H1 (cell line): ENCODE data around the gene ATF7. TPM values are rescaled to one million over a fixed set of nuclear protein-coding genes. Genes with fewer than 3 reads are reported as not detected.

Source experiments
- CTCF ChIA-PET: fragments of 300-600 bp; sonication (Branson Sonifier 250); formaldehyde crosslinking; loops from one replicate; lab custom pipeline; 2021; ENCODE audit not compliant: partially characterized antibody; lab: Charles Lee
- POLR2A ChIA-PET: fragments of 300-600 bp; sonication (Branson Sonifier 250); formaldehyde crosslinking; loops from one replicate; lab custom pipeline; 2021; ENCODE audit warnings: inconsistent platforms; ENCODE audit not compliant: partially characterized antibody; lab: Charles Lee
- DNase-seq, 2 experiments: peaks; one replicate each; pipeline versions ENCODE4 v3.0.0 to v3.0.0-alpha.2; 2010 to 2022; ENCODE audit warnings: low spot score in 2 of 2, low read depth in 1 of 2, mixed read lengths in 1 of 2
- FAIRE-seq: peaks from 2 replicates; lab custom pipeline; 2011; peaks lifted over from hg19 to GRCh38; lab: Jason Lieb, UNC
- H2AFZ ChIP-seq: 2 replicates; pipeline ENCODE4 v1.8.1; 2012; ENCODE audit warnings: low read length, inconsistent platforms
- H2AK5ac ChIP-seq: 2 replicates; pipeline ENCODE4 v1.6.1; 2013; ENCODE audit warnings: low read depth, low read length
- H2BK120ac ChIP-seq: replicated peaks from 2 replicates; pipeline ENCODE3; 2013; ENCODE audit warnings: low read depth, low read length, inconsistent platforms
- H2BK12ac ChIP-seq: 2 replicates; pipeline ENCODE4 v1.6.1; 2013; ENCODE audit warnings: low read depth, low read length
- H2BK15ac ChIP-seq: 2 replicates; pipeline ENCODE4 v1.6.1; 2013; ENCODE audit warnings: low read length
- H2BK20ac ChIP-seq: 2 replicates; pipeline ENCODE4 v1.6.1; 2013; ENCODE audit warnings: low read length
- H2BK5ac ChIP-seq: 2 replicates; pipeline ENCODE4 v1.6.1; 2013; ENCODE audit warnings: low read depth, low read length
- H3K14ac ChIP-seq: 2 replicates; pipeline ENCODE4 v1.6.1; 2013; ENCODE audit warnings: inconsistent platforms; ENCODE audit not compliant: insufficient read length
- H3K18ac ChIP-seq: 2 replicates; pipeline ENCODE4 v1.6.1; 2013; ENCODE audit warnings: low read length; ENCODE audit errors: extremely low read depth
- H3K23ac ChIP-seq: 2 replicates; pipeline ENCODE4 v1.6.1; 2013; ENCODE audit warnings: inconsistent platforms; ENCODE audit not compliant: insufficient read length
- H3K23me2 ChIP-seq: 2 replicates; pipeline ENCODE4 v1.6.1; 2013; ENCODE audit warnings: low read depth, low read length
- H3K27ac ChIP-seq: 2 replicates; pipeline ENCODE4 v1.6.1; 2011; ENCODE audit warnings: low read depth, low read length, inconsistent platforms
- H3K27me3 ChIP-seq, 4 experiments: replicated peaks in 1 of 4; 1 replicate in 1 of 4; 2 replicates in 3 of 4; pipeline versions ENCODE4 v1.6.1 to v1.8.1; 2011 to 2013; ENCODE audit warnings: low read length in 3 of 4, mild to moderate bottlenecking in 3 of 4, inconsistent platforms in 2 of 4, mixed read lengths in 2 of 4, moderate library complexity in 1 of 4; ENCODE audit not compliant: control insufficient read depth in 3 of 4, insufficient read depth in 3 of 4; ENCODE audit errors: extremely low read depth in 1 of 4
- H3K36me3 ChIP-seq, 4 experiments: 2 replicates each; pipeline versions ENCODE4 v1.6.1 to v1.8.1; 2011 to 2013; ENCODE audit warnings: mild to moderate bottlenecking in 4 of 4, low read length in 3 of 4, moderate library complexity in 2 of 4, control low read depth in 1 of 4, inconsistent platforms in 1 of 4; ENCODE audit not compliant: insufficient read depth in 4 of 4, control insufficient read depth in 2 of 4
- H3K4ac ChIP-seq: replicated peaks from 2 replicates; pipeline ENCODE3; 2013; ENCODE audit warnings: low read length, low read depth, mixed read lengths, inconsistent platforms; ENCODE audit not compliant: insufficient read length
- H3K4me1 ChIP-seq, 4 experiments: replicated peaks in 1 of 4; 1 replicate in 1 of 4; 2 replicates in 3 of 4; pipeline versions ENCODE4 v1.6.1 to v1.8.1; 2011 to 2013; ENCODE audit warnings: low read length in 3 of 4, inconsistent platforms in 2 of 4, mixed read lengths in 1 of 4; ENCODE audit not compliant: insufficient read depth in 4 of 4, control insufficient read depth in 3 of 4
- H3K4me2 ChIP-seq, 2 experiments: 2 replicates each; pipeline versions ENCODE4 v1.6.1 to v1.8.1; 2011 to 2013; ENCODE audit warnings: low read depth in 2 of 2, low read length in 2 of 2, control low read depth in 1 of 2, inconsistent platforms in 1 of 2, mild to moderate bottlenecking in 1 of 2; ENCODE audit not compliant: insufficient read depth in 1 of 2
- H3K4me3 ChIP-seq, 4 experiments: fragments of 200-600, 300-600 bp in 1 of 4; sonication (generic), shearing (Covaris generic), sonication (Bioruptor Twin) in 1 of 4; 2 replicates each; pipeline versions ENCODE4 v1.5.1 to v1.8.1; 2011 to 2016; ENCODE audit warnings: low read length in 4 of 4, low read depth in 3 of 4, control low read depth in 2 of 4, inconsistent platforms in 2 of 4, mild to moderate bottlenecking in 2 of 4, mixed read lengths in 1 of 4, moderate library complexity in 1 of 4; ENCODE audit not compliant: insufficient read depth in 2 of 4; ENCODE audit errors: extremely low read depth in 1 of 4
- H3K56ac ChIP-seq: replicated peaks from 2 replicates; pipeline ENCODE3; 2013; ENCODE audit warnings: low read depth, mild to moderate bottlenecking, mixed read lengths, low read length, inconsistent platforms; ENCODE audit not compliant: insufficient read length
- H3K79me1 ChIP-seq: 2 replicates; pipeline ENCODE4 v1.6.1; 2013; ENCODE audit warnings: low read depth, low read length, control low read depth
- H3K79me2 ChIP-seq, 2 experiments: 2 replicates each; pipeline versions ENCODE4 v1.6.1 to v1.8.1; 2012 to 2013; ENCODE audit warnings: low read length in 2 of 2, mild to moderate bottlenecking in 2 of 2, inconsistent platforms in 1 of 2; ENCODE audit not compliant: insufficient read depth in 2 of 2, control insufficient read depth in 1 of 2
- H3K9ac ChIP-seq, 4 experiments: replicated peaks in 1 of 4; 1 replicate in 1 of 4; 2 replicates in 3 of 4; pipeline versions ENCODE4 v1.6.1 to v1.8.1; 2011 to 2013; ENCODE audit warnings: low read depth in 3 of 4, low read length in 3 of 4, control low read depth in 2 of 4, mild to moderate bottlenecking in 2 of 4, moderate library complexity in 2 of 4, inconsistent platforms in 1 of 4; ENCODE audit errors: extremely low read depth in 1 of 4
- H3K9me3 ChIP-seq, 2 experiments: 2 replicates each; pipeline versions ENCODE4 v1.6.1 to v1.8.1; 2012 to 2013; ENCODE audit warnings: mild to moderate bottlenecking in 2 of 2, moderate library complexity in 2 of 2, control low read depth in 1 of 2, inconsistent platforms in 1 of 2, low read depth in 1 of 2, low read length in 1 of 2, mixed read lengths in 1 of 2; ENCODE audit not compliant: insufficient read depth in 2 of 2
- H4K20me1 ChIP-seq, 2 experiments: replicated peaks in 1 of 2; 2 replicates each; pipeline versions ENCODE3 to v1.8.1; 2011 to 2013; ENCODE audit warnings: inconsistent platforms in 2 of 2, low read length in 2 of 2, mild to moderate bottlenecking in 1 of 2; ENCODE audit not compliant: insufficient read depth in 2 of 2, control insufficient read depth in 1 of 2
- H4K5ac ChIP-seq: 2 replicates; pipeline ENCODE4 v1.6.1; 2013; ENCODE audit warnings: low read length, low read depth, mixed read lengths, inconsistent platforms; ENCODE audit not compliant: insufficient read length
- H4K8ac ChIP-seq: 2 replicates; pipeline ENCODE4 v1.8.0; 2013; ENCODE audit warnings: mild to moderate bottlenecking, moderate library complexity, low read length, inconsistent platforms; ENCODE audit not compliant: insufficient read depth; ENCODE audit errors: extremely low read depth
- H4K91ac ChIP-seq: replicated peaks from 2 replicates; pipeline ENCODE3; 2013; ENCODE audit warnings: low read length, mixed read lengths, inconsistent platforms; ENCODE audit not compliant: insufficient read length
- BACH1 ChIP-seq: IDR thresholded peaks from 2 replicates; pipeline ENCODE4 v1.6.1; 2012; ENCODE audit warnings: low read length, improper control_type of control experiment
- POLR2A ChIP-seq, 2 experiments: IDR thresholded peaks; 1 replicate in 1 of 2; 2 replicates in 1 of 2; pipeline ENCODE4 v1.6.1; 2011; ENCODE audit warnings: low read depth in 2 of 2, low read length in 2 of 2, mild to moderate bottlenecking in 2 of 2; ENCODE audit errors: control extremely low read depth in 1 of 2
- POLR2AphosphoS5 ChIP-seq: IDR thresholded peaks from 2 replicates; pipeline ENCODE4 v1.6.1; 2011; ENCODE audit warnings: low read depth, low read length
- WGBS, 2 experiments: shearing (Covaris generic) in 1 of 2; methylation state at CpG; one replicate each; pipeline versions ENCODE4 v1.1.6 to v1.1.7; 2013 to 2015; ENCODE audit warnings: low lambda C conversion rate in 2 of 2, mixed read lengths in 2 of 2, inconsistent platforms in 1 of 2, low coverage in 1 of 2, missing lambda C conversion rate in 1 of 2; ENCODE audit not compliant: insufficient replicate concordance in 2 of 2, insufficient coverage in 1 of 2, insufficient read length in 1 of 2; ENCODE audit errors: extremely low coverage in 1 of 2, missing lambda C conversion rate in 1 of 2; 5-methylcytosine and 5-hydroxymethylcytosine counted together
- polyA plus RNA-seq, 7 experiments: library from polyadenylated mRNA; depleted of rRNA in 3 of 7; stranded (reverse) in 5 of 7; unstranded in 2 of 7; fragments of >200 nt in 5 of 7; fragments of 200-250 nt in 2 of 7; gene quantifications; 1 replicate in 5 of 7; 2 replicates in 1 of 7; 4 replicates in 1 of 7; pipeline versions ENCODE4 v1.2.1 to v1.2.3, GENCODE V29; 2011 to 2013; ENCODE audit warnings: missing spikeins in 2 of 7, mixed read lengths in 2 of 7
- total RNA-seq: library from RNA; stranded (reverse); fragmentation: NEBNext Ultra II Directional; extraction: Animal tissue kit (Norgen Biotek cat#: 25700); gene quantifications from 2 replicates; pipeline ENCODE4 v1.2.1, GENCODE V29; 2021

ATF7 gene
- total and polyA plus RNA-seq, 2 of the 8 experiments (the other 6 are each of a cell fraction or from before 2014, with no cell fraction given), result 10.1 to 16.6 TPM

- no peak overlapping the region for H3K9ac ChIP-seq
- no peak overlapping the region for H2BK15ac ChIP-seq
- H3K79me1 ChIP-seq, result peaks cover 4% of the 10 kb centered on the region
- H3K9me3 ChIP-seq, result no peaks in the 10 kb centered on the region
- H2BK20ac ChIP-seq, result no peak overlapping the region
- FAIRE-seq (no peak), DNase-seq (no peak)
- H3K23ac ChIP-seq, result no peak overlapping the region
- WGBS, 2 experiments, result 94% methylated on average over 1 of the region's 1 CpG; no CpG with 5 or more reads in 1 of the 2 experiments
- no peak overlapping the region for H2BK120ac ChIP-seq
- no peaks in the 10 kb centered on the region; the same call in 1 of the 2 replicates for H3K23me2 ChIP-seq
- H2BK5ac ChIP-seq, result no peak overlapping the region
- H4K5ac ChIP-seq, result no peak overlapping the region
- H3K4me1 ChIP-seq, result peaks cover 0 to under 1% (median 0%) of the 10 kb centered on the region in 4 experiments; a peak in 2 of 7 replicates
- H2AFZ ChIP-seq, result no peak overlapping the region
- no peak overlapping the region for H4K91ac ChIP-seq
- H3K4me3 ChIP-seq, result no peak overlapping the region
- peaks cover 80 to 100% (median 92%) of the 10 kb centered on the region in 4 experiments for H3K36me3 ChIP-seq
- no peak overlapping the region for H4K8ac ChIP-seq
- POLR2A ChIA-PET, result interaction anchor here (0.6 to 67.0 kb wide), 7 partner anchors 0 to 259 kb away, joined by 3 to 3397 read pairs (median 4); partner anchors contain the start of genes AMHR2, MAP3K12, NPFF and PCBP2
- H3K4me2 ChIP-seq, result no peak overlapping the region
- H4K20me1 ChIP-seq, result peaks cover 34 to 37% of the 10 kb centered on the region in 2 experiments
- H3K56ac ChIP-seq, result no peak overlapping the region
- H3K79me2 ChIP-seq, result peaks cover 0 to 60% of the 10 kb centered on the region in 2 experiments; a peak in 2 of 4 replicates
- H3K18ac ChIP-seq, result no peak overlapping the region
- no peak overlapping the region for H2AK5ac ChIP-seq
- H3K4ac ChIP-seq, result no peak overlapping the region
- no peak overlapping the region for H2BK12ac ChIP-seq
- H3K27ac ChIP-seq, result no peak overlapping the region
- no peak overlapping the region for H3K14ac ChIP-seq
- H3K27me3 ChIP-seq, result no peaks in the 10 kb centered on the region
- CTCF ChIA-PET, result interaction anchor here (0.6 to 2.0 kb wide), 4 partner anchors 10 to 14 kb away, joined by 3 to 6 read pairs (median 3); no protein-coding TSS in a partner anchor
- TF ChIP-seq POLR2AphosphoS5 (peak; percentile 71; the same call in 1 of the 2 replicates), BACH1 (no peak), POLR2A (IDR thresholded peaks at IDR 0.05; ENCODE audit: control extremely low read depth in 1 of 2, low read depth in 2 of 2, low read length in 2 of 2) (peak in 1 of 2 experiments; percentile 70; a peak in 1 of 3 replicates)
Observed at GRCh38 chr12:53468282-53468681, 157.9 kb downstream of the ATF7 start.
